WTC11 (cell line): ENCODE data around the gene ZFPM1. TPM values are rescaled to one million over a fixed set of nuclear protein-coding genes. Genes with fewer than 3 reads are reported as not detected.

Source experiments
- ATAC-seq: fragments of 200-7000 bp; cut with Tn5 transposase; 2 replicates; pipeline ENCODE4 v1.10.0; 2021; ENCODE audit warnings: mild to moderate bottlenecking, moderate library complexity
- CTCF ChIA-PET: fragments of 300-600 bp; sonication (Branson Sonifier 250); formaldehyde crosslinking; loops from one replicate; lab custom pipeline; 2021; ENCODE audit warnings: antibody characterized with exemption; lab: Charles Lee
- POLR2A ChIA-PET: fragments of 350-600 bp; sonication (Branson Sonifier 250); formaldehyde crosslinking; loops from one replicate; lab custom pipeline; 2021; ENCODE audit warnings: antibody characterized with exemption; lab: Charles Lee
- DNase-seq: peaks from one replicate; pipeline ENCODE4 v3.0.0; 2021; ENCODE audit warnings: low spot score
- H3K27ac Mint-ChIP-seq: 2 replicates; pipeline ENCODE4 v1.8.0; 2021; ENCODE audit warnings: mixed read lengths
- H3K27me3 Mint-ChIP-seq: 2 replicates; pipeline ENCODE4 v1.8.0; 2021; ENCODE audit warnings: low read depth, mild to moderate bottlenecking, moderate library complexity, mixed read lengths
- H3K36me3 Mint-ChIP-seq: 2 replicates; pipeline ENCODE4 v1.8.0; 2021; ENCODE audit warnings: mixed read lengths
- H3K4me1 Mint-ChIP-seq: 2 replicates; pipeline ENCODE4 v1.8.0; 2022; ENCODE audit warnings: mixed read lengths
- H3K4me3 Mint-ChIP-seq: 2 replicates; pipeline ENCODE4 v1.8.0; 2021; ENCODE audit warnings: mild to moderate bottlenecking, moderate library complexity, mixed read lengths
- H3K9me3 Mint-ChIP-seq: 2 replicates; pipeline ENCODE4 v1.8.0; 2021; ENCODE audit warnings: mixed read lengths
- CBFB ChIP-seq: sonication (generic); formaldehyde crosslinking; IDR thresholded peaks from 2 replicates; pipeline ENCODE4 v1.8.1; 2022; ENCODE audit warnings: mild to moderate bottlenecking, low read depth, missing genetic modification reagents
- ETV6 ChIP-seq: sonication (generic); formaldehyde crosslinking; IDR thresholded peaks from 2 replicates; pipeline ENCODE4 v1.8.1; 2022; ENCODE audit warnings: mild to moderate bottlenecking, missing genetic modification reagents
- FOXP1 ChIP-seq: sonication (generic); formaldehyde crosslinking; IDR thresholded peaks from 2 replicates; pipeline ENCODE4 v1.8.0; 2022; ENCODE audit warnings: missing genetic modification reagents, mild to moderate bottlenecking, moderate library complexity, borderline replicate concordance
- GTF2I ChIP-seq: fragments of 250-450 bp; sonication (Bioruptor Pico); conservative IDR thresholded peaks from 2 replicates; pipeline ENCODE4 v1.4.0; 2021; ENCODE audit warnings: mild to moderate bottlenecking
- JAZF1 ChIP-seq: fragments of 250-450 bp; sonication (Bioruptor Pico); IDR thresholded peaks from 2 replicates; pipeline ENCODE4 v1.9.0; 2021; ENCODE audit warnings: moderate library complexity, mild to moderate bottlenecking, inconsistent platforms
- MYBL2 ChIP-seq: sonication (generic); formaldehyde crosslinking; IDR thresholded peaks from 2 replicates; pipeline ENCODE4 v1.8.1; 2023; ENCODE audit warnings: mild to moderate bottlenecking, moderate library complexity, missing genetic modification reagents
- NFATC4 ChIP-seq: fragments of 250-450 bp; sonication (Bioruptor Pico); IDR thresholded peaks from 2 replicates; pipeline ENCODE4 v1.9.0; 2021; ENCODE audit warnings: mild to moderate bottlenecking
- PRRX2 ChIP-seq: fragments of 250-450 bp; sonication (Bioruptor Pico); IDR thresholded peaks from 2 replicates; pipeline ENCODE4 v1.8.0; 2021; ENCODE audit warnings: mild to moderate bottlenecking
- TEAD1 ChIP-seq: sonication (generic); formaldehyde crosslinking; IDR thresholded peaks from 2 replicates; pipeline ENCODE4 v1.8.0; 2022; ENCODE audit warnings: mild to moderate bottlenecking, missing genetic modification reagents
- ZBTB21 ChIP-seq: sonication (generic); formaldehyde crosslinking; IDR thresholded peaks from 2 replicates; pipeline ENCODE4 v1.8.1; 2023; ENCODE audit warnings: mild to moderate bottlenecking, missing genetic modification reagents, borderline replicate concordance
- ZNF121 ChIP-seq: sonication (generic); formaldehyde crosslinking; IDR thresholded peaks from 2 replicates; pipeline ENCODE4 v1.8.0; 2023; ENCODE audit warnings: missing genetic modification reagents
- ZNF219 ChIP-seq: sonication (generic); formaldehyde crosslinking; IDR thresholded peaks from 2 replicates; pipeline ENCODE4 v1.8.0; 2023; ENCODE audit warnings: missing genetic modification reagents, mild to moderate bottlenecking, borderline replicate concordance
- ZNF416 ChIP-seq: fragments of 250-450 bp; sonication (Bioruptor Pico); IDR thresholded peaks from 2 replicates; pipeline ENCODE4 v1.9.0; 2021; ENCODE audit warnings: mild to moderate bottlenecking, inconsistent platforms
- total RNA-seq: library from RNA; stranded (reverse); gene quantifications from 3 replicates; pipeline ENCODE4 v1.2.3, GENCODE V29; 2021
- TF ChIP-seq, protein P1 (sequence below): sonication (generic); formaldehyde crosslinking; IDR thresholded peaks from 2 replicates; pipeline ENCODE4 v1.8.1; 2023; ENCODE audit warnings: mild to moderate bottlenecking, missing genetic modification reagents, moderate library complexity
- TF ChIP-seq, protein P2 (sequence below): sonication (generic); formaldehyde crosslinking; IDR thresholded peaks from 2 replicates; pipeline ENCODE4 v1.8.1; 2023; ENCODE audit warnings: mild to moderate bottlenecking, missing genetic modification reagents
- TF ChIP-seq, protein P3 (sequence below): sonication (generic); formaldehyde crosslinking; IDR thresholded peaks from 2 replicates; pipeline ENCODE4 v1.8.0; 2023; ENCODE audit warnings: mild to moderate bottlenecking, missing genetic modification reagents
- TF ChIP-seq, protein P4 (sequence below): sonication (generic); formaldehyde crosslinking; IDR thresholded peaks from 2 replicates; pipeline ENCODE4 v1.8.0; 2023; ENCODE audit warnings: missing genetic modification reagents, mild to moderate bottlenecking, borderline replicate concordance
- TF ChIP-seq, protein P5 (sequence below): sonication (generic); formaldehyde crosslinking; conservative IDR thresholded peaks from 2 replicates; pipeline ENCODE4 v1.8.1; 2022; ENCODE audit warnings: mild to moderate bottlenecking, missing genetic modification reagents
- TF ChIP-seq, protein P6 (sequence below): fragments of 250-450 bp; sonication (Bioruptor Pico); IDR thresholded peaks from 2 replicates; pipeline ENCODE4 v1.9.0; 2021; ENCODE audit warnings: mild to moderate bottlenecking, borderline replicate concordance

Gene ZFPM1
- total RNA-seq, 1 experiment from 2014 or later = 9.3 TPM

DNA sequence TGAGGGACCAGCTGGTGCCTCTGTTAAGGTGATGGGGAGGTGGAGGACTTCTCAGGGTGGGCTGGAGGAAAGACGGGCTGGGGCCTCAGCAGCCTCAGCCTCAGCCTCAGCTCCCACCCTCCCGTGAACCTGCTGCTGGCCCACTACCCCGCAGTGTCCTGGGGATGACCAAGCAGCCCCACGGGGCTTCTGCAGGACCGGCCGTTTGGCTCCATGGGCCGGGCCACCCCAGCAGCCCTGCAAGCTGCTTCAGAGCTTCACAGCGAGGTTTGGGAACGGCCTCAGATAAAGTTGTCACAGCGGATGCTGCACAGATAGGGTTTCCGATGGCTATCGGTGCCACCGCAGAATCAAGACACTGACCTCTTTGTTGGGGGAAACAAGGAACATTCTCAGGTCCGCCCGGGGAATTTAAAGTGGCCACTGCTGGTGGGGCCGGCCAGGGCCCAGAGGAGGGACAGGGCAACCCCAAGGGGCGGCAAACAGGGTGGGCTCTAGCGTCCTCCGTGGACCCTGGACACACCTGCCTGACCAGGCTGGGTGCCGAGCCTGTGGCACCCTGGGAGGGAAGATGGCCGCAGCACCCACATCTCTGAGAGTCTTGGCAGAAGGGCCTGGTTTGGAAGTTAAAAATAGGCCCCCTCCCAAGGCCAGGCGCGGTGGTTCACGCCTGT, 69.3 kb downstream of the ZFPM1 start:
- ATAC-seq = no peak
- Mint-ChIP-seq H3K36me3 (no peaks in the 10 kb centered on the region), H3K27me3 (peaks cover 5% of the 10 kb centered on the region; the same call in 1 of the 2 replicates)
- POLR2A ChIA-PET = no interaction called here
- TF ChIP-seq CBFB (CRISPR knock-in tag) (no peak), GTF2I (no peak), FOXP1 (CRISPR knock-in tag) (no peak), ZNF219 (CRISPR knock-in tag) (no peak), MYBL2 (no peak), PRRX2 (no peak), ZNF416 (CRISPR knock-in tag) (no peak), ZBTB21 (CRISPR knock-in tag) (no peak), JAZF1 (no peak), TEAD1 (CRISPR knock-in tag) (no peak), ZNF121 (no peak), NFATC4 (CRISPR knock-in tag) (no peak), ETV6 (CRISPR knock-in tag) (no peak)
- TF ChIP-seq, protein P1, sequence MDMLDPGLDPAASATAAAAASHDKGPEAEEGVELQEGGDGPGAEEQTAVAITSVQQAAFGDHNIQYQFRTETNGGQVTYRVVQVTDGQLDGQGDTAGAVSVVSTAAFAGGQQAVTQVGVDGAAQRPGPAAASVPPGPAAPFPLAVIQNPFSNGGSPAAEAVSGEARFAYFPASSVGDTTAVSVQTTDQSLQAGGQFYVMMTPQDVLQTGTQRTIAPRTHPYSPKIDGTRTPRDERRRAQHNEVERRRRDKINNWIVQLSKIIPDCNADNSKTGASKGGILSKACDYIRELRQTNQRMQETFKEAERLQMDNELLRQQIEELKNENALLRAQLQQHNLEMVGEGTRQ (CRISPR knock-in tag) = no peak
- TF ChIP-seq, protein P2, sequence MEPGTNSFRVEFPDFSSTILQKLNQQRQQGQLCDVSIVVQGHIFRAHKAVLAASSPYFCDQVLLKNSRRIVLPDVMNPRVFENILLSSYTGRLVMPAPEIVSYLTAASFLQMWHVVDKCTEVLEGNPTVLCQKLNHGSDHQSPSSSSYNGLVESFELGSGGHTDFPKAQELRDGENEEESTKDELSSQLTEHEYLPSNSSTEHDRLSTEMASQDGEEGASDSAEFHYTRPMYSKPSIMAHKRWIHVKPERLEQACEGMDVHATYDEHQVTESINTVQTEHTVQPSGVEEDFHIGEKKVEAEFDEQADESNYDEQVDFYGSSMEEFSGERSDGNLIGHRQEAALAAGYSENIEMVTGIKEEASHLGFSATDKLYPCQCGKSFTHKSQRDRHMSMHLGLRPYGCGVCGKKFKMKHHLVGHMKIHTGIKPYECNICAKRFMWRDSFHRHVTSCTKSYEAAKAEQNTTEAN (CRISPR knock-in tag) = no peak
- TF ChIP-seq, protein P3, sequence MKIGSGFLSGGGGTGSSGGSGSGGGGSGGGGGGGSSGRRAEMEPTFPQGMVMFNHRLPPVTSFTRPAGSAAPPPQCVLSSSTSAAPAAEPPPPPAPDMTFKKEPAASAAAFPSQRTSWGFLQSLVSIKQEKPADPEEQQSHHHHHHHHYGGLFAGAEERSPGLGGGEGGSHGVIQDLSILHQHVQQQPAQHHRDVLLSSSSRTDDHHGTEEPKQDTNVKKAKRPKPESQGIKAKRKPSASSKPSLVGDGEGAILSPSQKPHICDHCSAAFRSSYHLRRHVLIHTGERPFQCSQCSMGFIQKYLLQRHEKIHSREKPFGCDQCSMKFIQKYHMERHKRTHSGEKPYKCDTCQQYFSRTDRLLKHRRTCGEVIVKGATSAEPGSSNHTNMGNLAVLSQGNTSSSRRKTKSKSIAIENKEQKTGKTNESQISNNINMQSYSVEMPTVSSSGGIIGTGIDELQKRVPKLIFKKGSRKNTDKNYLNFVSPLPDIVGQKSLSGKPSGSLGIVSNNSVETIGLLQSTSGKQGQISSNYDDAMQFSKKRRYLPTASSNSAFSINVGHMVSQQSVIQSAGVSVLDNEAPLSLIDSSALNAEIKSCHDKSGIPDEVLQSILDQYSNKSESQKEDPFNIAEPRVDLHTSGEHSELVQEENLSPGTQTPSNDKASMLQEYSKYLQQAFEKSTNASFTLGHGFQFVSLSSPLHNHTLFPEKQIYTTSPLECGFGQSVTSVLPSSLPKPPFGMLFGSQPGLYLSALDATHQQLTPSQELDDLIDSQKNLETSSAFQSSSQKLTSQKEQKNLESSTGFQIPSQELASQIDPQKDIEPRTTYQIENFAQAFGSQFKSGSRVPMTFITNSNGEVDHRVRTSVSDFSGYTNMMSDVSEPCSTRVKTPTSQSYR (CRISPR knock-in tag) = no peak
- TF ChIP-seq, protein P4, sequence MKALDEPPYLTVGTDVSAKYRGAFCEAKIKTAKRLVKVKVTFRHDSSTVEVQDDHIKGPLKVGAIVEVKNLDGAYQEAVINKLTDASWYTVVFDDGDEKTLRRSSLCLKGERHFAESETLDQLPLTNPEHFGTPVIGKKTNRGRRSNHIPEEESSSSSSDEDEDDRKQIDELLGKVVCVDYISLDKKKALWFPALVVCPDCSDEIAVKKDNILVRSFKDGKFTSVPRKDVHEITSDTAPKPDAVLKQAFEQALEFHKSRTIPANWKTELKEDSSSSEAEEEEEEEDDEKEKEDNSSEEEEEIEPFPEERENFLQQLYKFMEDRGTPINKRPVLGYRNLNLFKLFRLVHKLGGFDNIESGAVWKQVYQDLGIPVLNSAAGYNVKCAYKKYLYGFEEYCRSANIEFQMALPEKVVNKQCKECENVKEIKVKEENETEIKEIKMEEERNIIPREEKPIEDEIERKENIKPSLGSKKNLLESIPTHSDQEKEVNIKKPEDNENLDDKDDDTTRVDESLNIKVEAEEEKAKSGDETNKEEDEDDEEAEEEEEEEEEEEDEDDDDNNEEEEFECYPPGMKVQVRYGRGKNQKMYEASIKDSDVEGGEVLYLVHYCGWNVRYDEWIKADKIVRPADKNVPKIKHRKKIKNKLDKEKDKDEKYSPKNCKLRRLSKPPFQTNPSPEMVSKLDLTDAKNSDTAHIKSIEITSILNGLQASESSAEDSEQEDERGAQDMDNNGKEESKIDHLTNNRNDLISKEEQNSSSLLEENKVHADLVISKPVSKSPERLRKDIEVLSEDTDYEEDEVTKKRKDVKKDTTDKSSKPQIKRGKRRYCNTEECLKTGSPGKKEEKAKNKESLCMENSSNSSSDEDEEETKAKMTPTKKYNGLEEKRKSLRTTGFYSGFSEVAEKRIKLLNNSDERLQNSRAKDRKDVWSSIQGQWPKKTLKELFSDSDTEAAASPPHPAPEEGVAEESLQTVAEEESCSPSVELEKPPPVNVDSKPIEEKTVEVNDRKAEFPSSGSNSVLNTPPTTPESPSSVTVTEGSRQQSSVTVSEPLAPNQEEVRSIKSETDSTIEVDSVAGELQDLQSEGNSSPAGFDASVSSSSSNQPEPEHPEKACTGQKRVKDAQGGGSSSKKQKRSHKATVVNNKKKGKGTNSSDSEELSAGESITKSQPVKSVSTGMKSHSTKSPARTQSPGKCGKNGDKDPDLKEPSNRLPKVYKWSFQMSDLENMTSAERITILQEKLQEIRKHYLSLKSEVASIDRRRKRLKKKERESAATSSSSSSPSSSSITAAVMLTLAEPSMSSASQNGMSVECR (CRISPR knock-in tag) = no peak
- TF ChIP-seq, protein P5, sequence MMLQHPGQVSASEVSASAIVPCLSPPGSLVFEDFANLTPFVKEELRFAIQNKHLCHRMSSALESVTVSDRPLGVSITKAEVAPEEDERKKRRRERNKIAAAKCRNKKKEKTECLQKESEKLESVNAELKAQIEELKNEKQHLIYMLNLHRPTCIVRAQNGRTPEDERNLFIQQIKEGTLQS (CRISPR knock-in tag) = no peak
- TF ChIP-seq, protein P6, sequence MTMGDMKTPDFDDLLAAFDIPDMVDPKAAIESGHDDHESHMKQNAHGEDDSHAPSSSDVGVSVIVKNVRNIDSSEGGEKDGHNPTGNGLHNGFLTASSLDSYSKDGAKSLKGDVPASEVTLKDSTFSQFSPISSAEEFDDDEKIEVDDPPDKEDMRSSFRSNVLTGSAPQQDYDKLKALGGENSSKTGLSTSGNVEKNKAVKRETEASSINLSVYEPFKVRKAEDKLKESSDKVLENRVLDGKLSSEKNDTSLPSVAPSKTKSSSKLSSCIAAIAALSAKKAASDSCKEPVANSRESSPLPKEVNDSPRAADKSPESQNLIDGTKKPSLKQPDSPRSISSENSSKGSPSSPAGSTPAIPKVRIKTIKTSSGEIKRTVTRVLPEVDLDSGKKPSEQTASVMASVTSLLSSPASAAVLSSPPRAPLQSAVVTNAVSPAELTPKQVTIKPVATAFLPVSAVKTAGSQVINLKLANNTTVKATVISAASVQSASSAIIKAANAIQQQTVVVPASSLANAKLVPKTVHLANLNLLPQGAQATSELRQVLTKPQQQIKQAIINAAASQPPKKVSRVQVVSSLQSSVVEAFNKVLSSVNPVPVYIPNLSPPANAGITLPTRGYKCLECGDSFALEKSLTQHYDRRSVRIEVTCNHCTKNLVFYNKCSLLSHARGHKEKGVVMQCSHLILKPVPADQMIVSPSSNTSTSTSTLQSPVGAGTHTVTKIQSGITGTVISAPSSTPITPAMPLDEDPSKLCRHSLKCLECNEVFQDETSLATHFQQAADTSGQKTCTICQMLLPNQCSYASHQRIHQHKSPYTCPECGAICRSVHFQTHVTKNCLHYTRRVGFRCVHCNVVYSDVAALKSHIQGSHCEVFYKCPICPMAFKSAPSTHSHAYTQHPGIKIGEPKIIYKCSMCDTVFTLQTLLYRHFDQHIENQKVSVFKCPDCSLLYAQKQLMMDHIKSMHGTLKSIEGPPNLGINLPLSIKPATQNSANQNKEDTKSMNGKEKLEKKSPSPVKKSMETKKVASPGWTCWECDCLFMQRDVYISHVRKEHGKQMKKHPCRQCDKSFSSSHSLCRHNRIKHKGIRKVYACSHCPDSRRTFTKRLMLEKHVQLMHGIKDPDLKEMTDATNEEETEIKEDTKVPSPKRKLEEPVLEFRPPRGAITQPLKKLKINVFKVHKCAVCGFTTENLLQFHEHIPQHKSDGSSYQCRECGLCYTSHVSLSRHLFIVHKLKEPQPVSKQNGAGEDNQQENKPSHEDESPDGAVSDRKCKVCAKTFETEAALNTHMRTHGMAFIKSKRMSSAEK (CRISPR knock-in tag) = no peak
- TF ChIP-seq, all 79 proteins: peak for 0
- Mint-ChIP-seq H3K4me1 (peaks cover 6% of the 10 kb centered on the region; the same call in 1 of the 2 replicates), H3K27ac (peak overlapping the region; percentile 79; the same call in 1 of the 2 replicates), H3K4me3 (no peak overlapping the region), H3K9me3 (peaks cover 20% of the 10 kb centered on the region)
- DNase-seq = no peak
- CTCF ChIA-PET = interaction anchor here (1.0 kb wide), 2 partner anchors 40 to 84 kb away, joined by 3 to 4 read pairs; no protein-coding TSS in a partner anchor
